ENCODE results near the gene TRAPPC3.

Gene TRAPPC3

GRCh38 chr1:36125129-36125991, 23.9 kb downstream of the TRAPPC3 start, which contains the start of gene COL8A2:
TSS of gene COL8A2 (minus strand) at chr1:36125222. CDS start at chr1:36100242, 24,980 bp downstream.
- no peak for DNase-seq (ENCODE audit: low read depth)

GRCh38 chr1:36124404-36125128, 24.7 kb downstream of the TRAPPC3 start:
- DNase-seq (ENCODE audit: low read depth): no peak

- DNase-seq (ENCODE audit: low read depth): no peak
Measured at GRCh38 chr1:36123356-36123755, 25.9 kb downstream of the TRAPPC3 start.

- no peak for DNase-seq (ENCODE audit: low read depth)
Measured at GRCh38 chr1:36122062-36123030, 26.9 kb downstream of the TRAPPC3 start.

GRCh38 chr1:36119456-36119855, 29.8 kb downstream of the TRAPPC3 start:
- no peak for DNase-seq (ENCODE audit: low read depth)

GRCh38 chr1:36118447-36119204, 30.7 kb downstream of the TRAPPC3 start:
- DNase-seq (ENCODE audit: low read depth): no peak

GRCh38 chr1:36116901-36117300, 32.4 kb downstream of the TRAPPC3 start:
- DNase-seq (ENCODE audit: low read depth): no peak

- DNase-seq (ENCODE audit: low read depth): no peak
Measured at GRCh38 chr1:36115931-36116330, 33.4 kb downstream of the TRAPPC3 start.

- DNase-seq (ENCODE audit: low read depth): no peak
Measured at GRCh38 chr1:36115200-36115669, 34.1 kb downstream of the TRAPPC3 start.

- no peak for DNase-seq (ENCODE audit: low read depth)
Measured at GRCh38 chr1:36114371-36114770, 34.9 kb downstream of the TRAPPC3 start.

GRCh38 chr1:36112823-36113222, 36.5 kb downstream of the TRAPPC3 start:
- DNase-seq (ENCODE audit: low read depth): no peak

- DNase-seq (ENCODE audit: low read depth): no peak
Measured at GRCh38 chr1:36111151-36111550, 38.1 kb downstream of the TRAPPC3 start.

GRCh38 chr1:36109041-36109679, 40.1 kb downstream of the TRAPPC3 start:
- DNase-seq (ENCODE audit: low read depth): peak; percentile 49

- DNase-seq (ENCODE audit: low read depth): peak; percentile 57
Measured at GRCh38 chr1:36108314-36108713, 41.0 kb downstream of the TRAPPC3 start.

- DNase-seq (ENCODE audit: low read depth): no peak
Measured at GRCh38 chr1:36107394-36107793, 41.9 kb downstream of the TRAPPC3 start.

GRCh38 chr1:36106269-36106668, 43.0 kb downstream of the TRAPPC3 start:
- no peak for DNase-seq (ENCODE audit: low read depth)

GRCh38 chr1:36101546-36101945, 47.7 kb downstream of the TRAPPC3 start:
- no peak for DNase-seq (ENCODE audit: low read depth)

GRCh38 chr1:36100376-36100775, 48.9 kb downstream of the TRAPPC3 start:
- no peak for DNase-seq (ENCODE audit: low read depth)

- no peak for DNase-seq (ENCODE audit: low read depth)
Measured at GRCh38 chr1:36099681-36100341, 49.5 kb downstream of the TRAPPC3 start.
